IMR-90 (cell line): Measurements from ENCODE around the gene DNAAF2. TPM values are rescaled to one million over a fixed set of nuclear protein-coding genes. Genes with fewer than 3 reads are reported as not detected.

ENCODE experiments used
- ATAC-seq: fragments of 200-7000 bp; cut with Tn5 transposase; 2 replicates; pipeline ENCODE4 v1.9.1; 2020; ENCODE audit warnings: low read depth, mild to moderate bottlenecking, moderate library complexity
- BruUV-seq: library from RNA; stranded (reverse); fragments of 400-500 nt; replicated peaks from 2 replicates; lab custom pipeline; 2021; lab: Mats Ljungman, UMichigan
- CTCF ChIA-PET: fragments of 300-600 bp; formaldehyde crosslinking; extraction: SDS; loops from one replicate; lab custom pipeline; 2021; ENCODE audit warnings: antibody characterized with exemption; lab: Yijun Ruan, JAX
- POLR2A ChIA-PET: fragments of 300-600 bp; sonication (Branson Sonifier 250); formaldehyde crosslinking; loops from one replicate; lab custom pipeline; 2022; ENCODE audit warnings: antibody characterized with exemption; ENCODE audit not compliant: unreplicated experiment; lab: Charles Lee
- DNase-seq: peaks from one replicate; pipeline ENCODE4 v3.0.0; 2013
- H2AFZ ChIP-seq: replicated peaks from 2 replicates; pipeline ENCODE3; 2013; ENCODE audit warnings: low read length, mild to moderate bottlenecking; ENCODE audit not compliant: poor library complexity
- H2AK5ac ChIP-seq: 2 replicates; pipeline ENCODE4 v1.6.1; 2013; ENCODE audit warnings: low read depth, low read length, inconsistent platforms
- H2AK9ac ChIP-seq: replicated peaks from 2 replicates; pipeline ENCODE3; 2013; ENCODE audit warnings: mild to moderate bottlenecking, low read depth, low read length, moderate library complexity; ENCODE audit not compliant: poor library complexity
- H2BK120ac ChIP-seq: 2 replicates; pipeline ENCODE4 v1.6.1; 2013; ENCODE audit warnings: low read depth, low read length, inconsistent platforms
- H2BK15ac ChIP-seq: 3 replicates; pipeline ENCODE4 v1.6.1; 2013; ENCODE audit warnings: low read depth, low read length, inconsistent platforms
- H2BK20ac ChIP-seq: 2 replicates; pipeline ENCODE4 v1.6.1; 2013; ENCODE audit warnings: low read depth, mild to moderate bottlenecking, inconsistent platforms, low read length, moderate library complexity
- H2BK5ac ChIP-seq: 2 replicates; pipeline ENCODE4 v1.6.1; 2013; ENCODE audit warnings: mild to moderate bottlenecking, low read depth, low read length, inconsistent platforms; ENCODE audit not compliant: poor library complexity, severe bottlenecking
- H3K14ac ChIP-seq: replicated peaks from 2 replicates; pipeline ENCODE4 v1.6.1; 2013; ENCODE audit warnings: low read depth, low read length, inconsistent platforms
- H3K18ac ChIP-seq: 2 replicates; pipeline ENCODE4 v1.6.1; 2013; ENCODE audit warnings: low read depth, low read length, control low read depth
- H3K23ac ChIP-seq: 2 replicates; pipeline ENCODE4 v1.6.1; 2013; ENCODE audit warnings: low read depth, low read length, inconsistent platforms
- H3K27ac ChIP-seq: 2 replicates; pipeline ENCODE4 v1.5.1; 2013; ENCODE audit warnings: mild to moderate bottlenecking, control low read depth, low read length; ENCODE audit not compliant: insufficient read depth
- H3K27me3 ChIP-seq: 2 replicates; pipeline ENCODE4 v1.6.1; 2013; ENCODE audit warnings: low read length; ENCODE audit not compliant: control insufficient read depth, insufficient read depth
- H3K36me3 ChIP-seq: 2 replicates; pipeline ENCODE4 v1.6.1; 2013; ENCODE audit warnings: low read length, mixed read lengths; ENCODE audit not compliant: control insufficient read depth, insufficient read depth
- H3K4ac ChIP-seq: 2 replicates; pipeline ENCODE4 v1.6.1; 2013; ENCODE audit warnings: low read depth, low read length, inconsistent platforms
- H3K4me1 ChIP-seq: 2 replicates; pipeline ENCODE4 v1.6.1; 2013; ENCODE audit warnings: low read length, mixed read lengths; ENCODE audit not compliant: control insufficient read depth, insufficient read depth
- H3K4me2 ChIP-seq: 2 replicates; pipeline ENCODE4 v1.6.1; 2013; ENCODE audit warnings: low read depth, mild to moderate bottlenecking, control low read depth, low read length, moderate library complexity
- H3K4me3 ChIP-seq: 2 replicates; pipeline ENCODE4 v1.5.1; 2013; ENCODE audit warnings: low read depth, mild to moderate bottlenecking, control low read depth, low read length, moderate library complexity; ENCODE audit not compliant: insufficient read depth
- H3K56ac ChIP-seq: 2 replicates; pipeline ENCODE4 v1.6.1; 2013; ENCODE audit warnings: low read length, inconsistent platforms; ENCODE audit not compliant: insufficient read depth; ENCODE audit errors: extremely low read depth
- H3K79me1 ChIP-seq, 2 experiments: 2 replicates each; pipeline ENCODE4 v1.6.1; 2013; ENCODE audit warnings: low read length in 2 of 2, inconsistent platforms in 1 of 2, low read depth in 1 of 2
- H3K9ac ChIP-seq: 2 replicates; pipeline ENCODE4 v1.6.1; 2013; ENCODE audit warnings: low read depth, low read length, control low read depth
- H3K9me1 ChIP-seq: 2 replicates; pipeline ENCODE4 v1.6.1; 2013; ENCODE audit warnings: low read length, inconsistent platforms; ENCODE audit not compliant: insufficient read depth
- H3K9me3 ChIP-seq: 2 replicates; pipeline ENCODE4 v1.6.1; 2013; ENCODE audit warnings: low read length; ENCODE audit not compliant: control insufficient read depth, insufficient read depth
- H4K20me1 ChIP-seq: 2 replicates; pipeline ENCODE4 v1.6.1; 2013; ENCODE audit warnings: low read length, inconsistent platforms; ENCODE audit not compliant: insufficient read depth
- H4K5ac ChIP-seq: 2 replicates; pipeline ENCODE4 v1.6.1; 2013; ENCODE audit warnings: mild to moderate bottlenecking, low read depth, low read length, control low read depth
- H4K8ac ChIP-seq, 2 experiments: 2 replicates each; pipeline ENCODE4 v1.6.1; 2013; ENCODE audit warnings: low read depth in 2 of 2, low read length in 2 of 2, control low read depth in 1 of 2, inconsistent platforms in 1 of 2
- H4K91ac ChIP-seq: 2 replicates; pipeline ENCODE4 v1.6.1; 2013; ENCODE audit warnings: low read depth, low read length, inconsistent platforms; ENCODE audit not compliant: insufficient read depth
- BHLHE40 ChIP-seq: fragments of 150-350 bp; IDR thresholded peaks from 2 replicates; pipeline ENCODE4 v1.6.1; 2016; ENCODE audit warnings: mild to moderate bottlenecking, low read depth, low read length
- CEBPB ChIP-seq: IDR thresholded peaks from 2 replicates; pipeline ENCODE4 v1.6.1; 2012; ENCODE audit warnings: low read depth, low read length, improper control_type of control experiment
- FOS ChIP-seq: fragments of 150-350 bp; IDR thresholded peaks from 2 replicates; pipeline ENCODE4 v1.6.1; 2016; ENCODE audit warnings: low read depth, low read length
- MAFK ChIP-seq: IDR thresholded peaks from 2 replicates; pipeline ENCODE4 v1.6.1; 2012; ENCODE audit warnings: low read depth, low read length, improper control_type of control experiment
- MAZ ChIP-seq: IDR thresholded peaks from 2 replicates; pipeline ENCODE4 v1.6.1; 2012; ENCODE audit warnings: low read depth, mild to moderate bottlenecking, low read length, improper control_type of control experiment, moderate library complexity, borderline replicate concordance
- MXI1 ChIP-seq: IDR thresholded peaks from 2 replicates; pipeline ENCODE4 v1.6.1; 2012; ENCODE audit warnings: low read depth, mild to moderate bottlenecking, low read length, moderate library complexity, borderline replicate concordance
- POLR2A ChIP-seq: IDR thresholded peaks from 2 replicates; pipeline ENCODE4 v1.6.1; 2012; ENCODE audit warnings: mild to moderate bottlenecking, low read depth, low read length
- RAD21 ChIP-seq: IDR thresholded peaks from 2 replicates; pipeline ENCODE4 v1.6.1; 2012; ENCODE audit warnings: low read length, improper control_type of control experiment
- RFX5 ChIP-seq: IDR thresholded peaks from 2 replicates; pipeline ENCODE4 v1.8.0; 2012; ENCODE audit warnings: low read depth, mild to moderate bottlenecking, low read length, moderate library complexity
- SMC3 ChIP-seq: fragments of 150-350 bp; IDR thresholded peaks from 2 replicates; pipeline ENCODE4 v1.6.1; 2016; ENCODE audit warnings: low read depth, mild to moderate bottlenecking, antibody characterized with exemption, low read length, moderate library complexity
- WGBS, 2 experiments: methylation state at CpG; one replicate each; pipeline versions ENCODE4 v1.1.5 to v1.1.7; 2013; ENCODE audit warnings: missing lambda C conversion rate in 2 of 2; ENCODE audit not compliant: insufficient read length in 1 of 2; ENCODE audit errors: extremely low coverage in 2 of 2; 5-methylcytosine and 5-hydroxymethylcytosine counted together
- dilution Hi-C: fragments of 300-500 bp; cut with HindIII; formaldehyde crosslinking; loops from one replicate; pipeline ENCODE4 v1.14.3; 2018; ENCODE audit warnings: low sequenced_read_pairs; ENCODE audit not compliant: unreplicated experiment
- in situ Hi-C: fragments of 300-500 bp; cut with MboI; formaldehyde crosslinking; loops from 3 replicates; pipeline ENCODE4 v1.14.3; 2019; ENCODE audit warnings: low sequenced_read_pairs, inconsistent platforms, mixed read lengths
- intact Hi-C: fragments of 100-400 bp; cut with micrococcal nuclease; formaldehyde crosslinking; loops from 2 replicates; pipeline ENCODE4 v1.10.0; 2022
- polyA plus RNA-seq, 3 experiments: library from polyadenylated mRNA; depleted of rRNA; stranded (reverse); fragments of >200 nt; gene quantifications; 2 replicates each; pipeline ENCODE4 v1.2.3, GENCODE V29; 2012; ENCODE audit warnings: low replicate concordance in 1 of 3
- total RNA-seq: library from RNA; depleted of rRNA; stranded (reverse); fragments of >200 nt; gene quantifications from 2 replicates; pipeline ENCODE4 v1.2.3, GENCODE V29; 2012
- TF ChIP-seq, protein P1 (sequence below): conservative IDR thresholded peaks from 2 replicates; pipeline ENCODE4 v1.5.1; 2012; ENCODE audit warnings: mild to moderate bottlenecking, low read depth, low read length, improper control_type of control experiment
- TF ChIP-seq, protein P2 (sequence below): fragments of 150-350 bp; IDR thresholded peaks from 2 replicates; pipeline ENCODE4 v1.6.1; 2016; ENCODE audit warnings: low read depth, mild to moderate bottlenecking, low read length, moderate library complexity, borderline replicate concordance
- TF ChIP-seq, protein P3 (sequence below): fragments of 150-350 bp; IDR thresholded peaks from 2 replicates; pipeline ENCODE4 v1.6.1; 2017; ENCODE audit warnings: mild to moderate bottlenecking, antibody characterized with exemption, low read length, low read depth

Gene DNAAF2
- total and polyA plus RNA-seq, 2 of the 4 experiments (the other 2 are of a cell fraction) = 4.1 to 4.7 TPM

DNA sequence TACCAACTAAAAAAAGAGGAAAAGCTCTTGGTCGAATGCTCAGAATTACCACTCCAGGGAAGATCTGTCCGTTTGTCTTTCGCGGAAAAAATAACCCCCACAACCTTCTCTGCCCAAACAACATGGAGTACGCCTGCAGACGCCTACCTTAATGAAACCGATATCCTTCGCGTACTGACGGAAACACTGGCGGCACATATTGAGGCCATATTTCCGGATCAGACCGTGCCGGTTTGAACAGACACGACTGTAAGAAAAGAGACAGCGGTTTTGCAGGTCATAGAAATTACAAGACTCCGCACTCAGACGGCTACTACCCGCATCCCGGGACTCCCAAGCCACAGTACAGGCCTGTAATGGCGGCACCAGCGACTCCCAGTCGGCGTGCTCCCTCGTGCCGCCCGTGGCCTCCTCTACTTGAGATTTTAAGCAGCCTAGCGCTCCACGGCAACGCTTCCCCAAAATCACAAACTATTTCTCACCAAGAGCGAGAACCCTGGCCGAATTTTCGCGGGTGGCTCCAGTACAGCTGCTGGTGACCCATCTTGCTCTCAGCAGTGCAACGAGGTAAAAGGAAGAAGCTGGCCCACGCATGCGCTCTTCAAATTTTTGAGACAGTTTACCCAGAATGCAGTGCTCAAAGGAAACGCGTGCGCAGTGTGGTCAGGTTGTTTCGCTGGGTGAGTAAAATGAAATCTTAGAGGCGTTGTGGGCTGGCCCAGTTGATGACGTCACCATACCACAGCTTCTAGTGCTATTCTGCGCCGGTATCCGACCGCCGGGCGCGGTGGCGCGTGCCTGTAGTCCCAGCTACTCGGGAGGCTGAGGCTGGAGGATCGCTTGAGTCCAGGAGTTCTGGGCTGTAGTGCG is 49.0 kb downstream of the DNAAF2 start, which contains the start of gene RPS29:
TSS of gene RPS29 (minus strand) at position 578 of the 870 bp plus-strand sequence. CDS start at position 544, 34 bp downstream.
- no peak within 1 kb of the TSS for H2BK15ac ChIP-seq
- dilution Hi-C loops = no loop called here
- no peak within 1 kb of the TSS for H2BK20ac ChIP-seq
- H3K4me3 ChIP-seq = peak within 1 kb of the TSS; percentile 86
- ChIA-PET POLR2A (interaction anchor here (0.6 to 1.0 kb wide), 2 partner anchors 9 to 277 kb away, joined by 4 read pairs; no protein-coding TSS in a partner anchor), CTCF (interaction anchor here (0.7 to 2.0 kb wide), 2 partner anchors 9 to 12 kb away, joined by 3 to 7 read pairs; partner anchors contain the start of gene LRR1)
- peak; percentile 86 for ATAC-seq
- intact Hi-C loops = no loop called here
- H2BK120ac ChIP-seq = no peak within 1 kb of the TSS
- H2BK5ac ChIP-seq = peak within 1 kb of the TSS; percentile 85
- H3K4me1 ChIP-seq = peaks cover 6% of the 10 kb centered on the region
- peak within 1 kb of the TSS; percentile 96 for H2AK5ac ChIP-seq
- H2AFZ ChIP-seq = peak within 1 kb of the TSS; percentile 87
- H3K9me1 ChIP-seq = peaks cover 12% of the 10 kb centered on the region
- H3K79me1 ChIP-seq = peaks cover 17 to 50% of the 10 kb centered on the region in 2 experiments
- H3K9ac ChIP-seq = peak within 1 kb of the TSS; percentile 95
- H4K91ac ChIP-seq = peak within 1 kb of the TSS; percentile 47; the same call in 1 of the 2 replicates
- H4K5ac ChIP-seq = peak within 1 kb of the TSS; percentile 63
- H2AK9ac ChIP-seq = peak within 1 kb of the TSS; percentile 92
- peak within 1 kb of the TSS; percentile 85 for H3K56ac ChIP-seq
- H3K27me3 ChIP-seq = no peaks in the 10 kb centered on the region
- H4K8ac ChIP-seq = peak within 1 kb of the TSS; percentile 55 to 88; a peak in 3 of 4 replicates
- BruUV-seq = no TSS peak
- peak within 1 kb of the TSS; percentile 93 for H3K27ac ChIP-seq
- no peaks in the 10 kb centered on the region for H3K9me3 ChIP-seq
- peak within 1 kb of the TSS; percentile 98 for H3K4ac ChIP-seq
- peak within 1 kb of the TSS; percentile 57 for H3K18ac ChIP-seq
- 1% methylated on average over 33 of the region's 55 CpGs; no CpG with 5 or more reads in 1 of the 2 experiments for WGBS, 2 experiments
- in situ Hi-C loops = no loop called here
- peak within 1 kb of the TSS; percentile 94 for H3K23ac ChIP-seq
- peak within 1 kb of the TSS; percentile 97 for H3K14ac ChIP-seq
- H4K20me1 ChIP-seq = peaks cover 49% of the 10 kb centered on the region
- H3K36me3 ChIP-seq = peaks cover 17% of the 10 kb centered on the region
- peak within 1 kb of the TSS; percentile 91 for H3K4me2 ChIP-seq
- DNase-seq = peak; percentile 99
- peak; percentile 21; the same call in 1 of the 2 replicates for TF ChIP-seq CEBPB
- no peak for TF ChIP-seq FOS
- no peak for TF ChIP-seq SMC3
- TF ChIP-seq RAD21 = no peak
- TF ChIP-seq, protein P1, sequence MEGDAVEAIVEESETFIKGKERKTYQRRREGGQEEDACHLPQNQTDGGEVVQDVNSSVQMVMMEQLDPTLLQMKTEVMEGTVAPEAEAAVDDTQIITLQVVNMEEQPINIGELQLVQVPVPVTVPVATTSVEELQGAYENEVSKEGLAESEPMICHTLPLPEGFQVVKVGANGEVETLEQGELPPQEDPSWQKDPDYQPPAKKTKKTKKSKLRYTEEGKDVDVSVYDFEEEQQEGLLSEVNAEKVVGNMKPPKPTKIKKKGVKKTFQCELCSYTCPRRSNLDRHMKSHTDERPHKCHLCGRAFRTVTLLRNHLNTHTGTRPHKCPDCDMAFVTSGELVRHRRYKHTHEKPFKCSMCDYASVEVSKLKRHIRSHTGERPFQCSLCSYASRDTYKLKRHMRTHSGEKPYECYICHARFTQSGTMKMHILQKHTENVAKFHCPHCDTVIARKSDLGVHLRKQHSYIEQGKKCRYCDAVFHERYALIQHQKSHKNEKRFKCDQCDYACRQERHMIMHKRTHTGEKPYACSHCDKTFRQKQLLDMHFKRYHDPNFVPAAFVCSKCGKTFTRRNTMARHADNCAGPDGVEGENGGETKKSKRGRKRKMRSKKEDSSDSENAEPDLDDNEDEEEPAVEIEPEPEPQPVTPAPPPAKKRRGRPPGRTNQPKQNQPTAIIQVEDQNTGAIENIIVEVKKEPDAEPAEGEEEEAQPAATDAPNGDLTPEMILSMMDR = no peak
- peak; percentile 69; the same call in 1 of the 2 replicates for TF ChIP-seq MXI1
- TF ChIP-seq POLR2A = peak; percentile 93
- no peak for TF ChIP-seq MAFK
- TF ChIP-seq, protein P2, sequence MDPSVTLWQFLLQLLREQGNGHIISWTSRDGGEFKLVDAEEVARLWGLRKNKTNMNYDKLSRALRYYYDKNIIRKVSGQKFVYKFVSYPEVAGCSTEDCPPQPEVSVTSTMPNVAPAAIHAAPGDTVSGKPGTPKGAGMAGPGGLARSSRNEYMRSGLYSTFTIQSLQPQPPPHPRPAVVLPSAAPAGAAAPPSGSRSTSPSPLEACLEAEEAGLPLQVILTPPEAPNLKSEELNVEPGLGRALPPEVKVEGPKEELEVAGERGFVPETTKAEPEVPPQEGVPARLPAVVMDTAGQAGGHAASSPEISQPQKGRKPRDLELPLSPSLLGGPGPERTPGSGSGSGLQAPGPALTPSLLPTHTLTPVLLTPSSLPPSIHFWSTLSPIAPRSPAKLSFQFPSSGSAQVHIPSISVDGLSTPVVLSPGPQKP = no peak
- TF ChIP-seq MAZ = peak; percentile 38; the same call in 1 of the 2 replicates
- TF ChIP-seq BHLHE40 = no peak; the same call in 1 of the 2 replicates
- TF ChIP-seq, protein P3, sequence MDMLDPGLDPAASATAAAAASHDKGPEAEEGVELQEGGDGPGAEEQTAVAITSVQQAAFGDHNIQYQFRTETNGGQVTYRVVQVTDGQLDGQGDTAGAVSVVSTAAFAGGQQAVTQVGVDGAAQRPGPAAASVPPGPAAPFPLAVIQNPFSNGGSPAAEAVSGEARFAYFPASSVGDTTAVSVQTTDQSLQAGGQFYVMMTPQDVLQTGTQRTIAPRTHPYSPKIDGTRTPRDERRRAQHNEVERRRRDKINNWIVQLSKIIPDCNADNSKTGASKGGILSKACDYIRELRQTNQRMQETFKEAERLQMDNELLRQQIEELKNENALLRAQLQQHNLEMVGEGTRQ = no peak
- TF ChIP-seq RFX5 = no peak
